ENCODE results near the gene GOPC. TPM values are rescaled to one million over a fixed set of nuclear protein-coding genes. Genes with fewer than 3 reads are reported as not detected.

The GOPC gene
- total RNA-seq (2022; extraction: Qiagen RNA extraction), result 13.6 to 17.6 TPM (median 15.8 TPM) in 5 replicates

DNA sequence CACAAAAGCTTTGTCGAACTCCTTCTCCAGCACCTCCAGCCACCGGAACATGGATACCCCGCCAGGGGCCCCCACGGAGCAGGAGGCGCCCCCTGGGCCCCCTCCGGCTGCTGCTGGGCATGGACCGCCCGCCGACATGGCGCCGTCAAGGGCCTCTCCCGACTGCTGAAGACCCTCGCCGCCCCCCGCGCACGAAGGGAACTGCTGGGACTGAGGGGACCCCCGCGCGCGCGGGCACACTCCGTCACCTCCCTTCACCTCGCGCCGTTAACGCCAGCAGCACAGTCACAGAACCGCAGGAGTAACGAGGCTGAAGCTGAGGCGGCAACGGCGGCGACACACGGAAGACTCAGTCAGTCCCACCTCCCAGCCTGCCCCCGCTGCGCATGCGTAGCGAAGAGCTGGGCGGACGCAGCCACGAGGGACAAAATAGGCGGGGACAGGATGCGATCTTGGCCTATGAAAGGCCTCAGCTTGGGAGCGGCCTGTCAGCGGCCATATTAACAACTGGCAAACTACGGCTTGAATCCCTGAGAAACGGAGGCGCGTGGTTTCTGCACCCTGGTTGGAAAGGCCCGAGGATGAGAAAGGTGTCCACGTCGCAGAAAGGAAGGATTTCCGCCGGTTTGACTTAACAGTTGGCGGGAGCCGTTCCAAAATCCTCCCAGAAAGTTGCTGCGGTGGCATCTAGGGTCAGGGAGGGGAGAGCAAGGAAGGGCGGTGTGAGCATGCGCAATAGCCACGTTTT, at the start of gene GOPC:
Gene GOPC (minus strand): TSS at position 361 of the 748 bp plus-strand sequence. CDS start 223 bp downstream, at position 138.

Other genes starting within 250 kb of the GOPC start
- gene ROS1, start 176.6 kb downstream of the GOPC start, total RNA-seq (2022; extraction: Qiagen RNA extraction), result 0.21 to 0.29 TPM (median 0.22 TPM) in 5 replicates
- 22.4 to 26.3 TPM (median 24.5 TPM) in 5 replicates for gene DCBLD1, start 119.8 kb downstream of the GOPC start, total RNA-seq (2022; extraction: Qiagen RNA extraction)
- 24.2 to 27.1 TPM (median 26.1 TPM) in 5 replicates for gene NUS1, start 73.0 kb upstream of the GOPC start, total RNA-seq (2022; extraction: Qiagen RNA extraction)